ENCODE data around the gene SH2B3. TPM values are rescaled to one million over a fixed set of nuclear protein-coding genes. Genes with fewer than 3 reads are reported as not detected.

SH2B3 gene
- total RNA-seq, 4 donors from 2014 or later = 3.3 to 16.2 (median 5.6) TPM

DNA sequence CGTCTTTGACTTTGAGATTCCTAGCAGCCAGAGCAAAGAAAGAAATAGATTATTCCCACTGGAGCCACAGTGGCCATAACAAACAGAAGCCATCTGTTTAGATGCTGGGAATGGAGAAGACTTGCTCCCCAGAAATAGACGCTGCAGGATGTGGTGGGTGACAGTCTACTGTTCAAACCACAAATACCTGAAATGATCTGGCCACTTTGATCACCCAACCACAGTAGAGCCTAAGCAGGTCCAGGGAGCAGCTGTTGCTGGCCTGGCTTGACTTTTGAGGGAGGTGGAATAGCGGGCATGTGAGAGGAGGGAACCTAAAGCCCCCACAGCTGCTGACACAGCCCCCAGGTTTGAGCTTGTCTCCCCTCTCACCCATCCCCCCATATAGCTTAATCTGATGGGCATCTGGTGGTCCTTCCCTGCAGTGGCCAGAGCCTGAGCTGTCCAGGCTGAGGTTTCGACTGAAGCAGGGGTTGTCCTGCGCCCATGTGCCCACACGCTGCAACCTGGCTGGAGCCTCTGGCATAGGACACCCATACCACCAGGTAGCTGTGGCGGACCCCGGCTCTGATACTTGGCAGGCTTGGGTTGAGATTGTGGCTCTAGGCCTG, 38.7 kb downstream of the SH2B3 start:
- peak overlapping the region; percentile 5 to 74 (median 68) for H3K27ac ChIP-seq
- peaks cover 3 to 75% (median 4%) of the 10 kb centered on the region in 3 donors for H3K36me3 ChIP-seq
- no peak for DNase-seq
- H3K9me3 ChIP-seq = no peaks in the 10 kb centered on the region
- TF ChIP-seq, protein P1, sequence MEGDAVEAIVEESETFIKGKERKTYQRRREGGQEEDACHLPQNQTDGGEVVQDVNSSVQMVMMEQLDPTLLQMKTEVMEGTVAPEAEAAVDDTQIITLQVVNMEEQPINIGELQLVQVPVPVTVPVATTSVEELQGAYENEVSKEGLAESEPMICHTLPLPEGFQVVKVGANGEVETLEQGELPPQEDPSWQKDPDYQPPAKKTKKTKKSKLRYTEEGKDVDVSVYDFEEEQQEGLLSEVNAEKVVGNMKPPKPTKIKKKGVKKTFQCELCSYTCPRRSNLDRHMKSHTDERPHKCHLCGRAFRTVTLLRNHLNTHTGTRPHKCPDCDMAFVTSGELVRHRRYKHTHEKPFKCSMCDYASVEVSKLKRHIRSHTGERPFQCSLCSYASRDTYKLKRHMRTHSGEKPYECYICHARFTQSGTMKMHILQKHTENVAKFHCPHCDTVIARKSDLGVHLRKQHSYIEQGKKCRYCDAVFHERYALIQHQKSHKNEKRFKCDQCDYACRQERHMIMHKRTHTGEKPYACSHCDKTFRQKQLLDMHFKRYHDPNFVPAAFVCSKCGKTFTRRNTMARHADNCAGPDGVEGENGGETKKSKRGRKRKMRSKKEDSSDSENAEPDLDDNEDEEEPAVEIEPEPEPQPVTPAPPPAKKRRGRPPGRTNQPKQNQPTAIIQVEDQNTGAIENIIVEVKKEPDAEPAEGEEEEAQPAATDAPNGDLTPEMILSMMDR (IDR thresholded peaks at IDR 0.05) = no peak
- TF ChIP-seq POLR2A (IDR thresholded peaks at IDR 0.05) = no peak
- 62 to 79% methylated on average over 3 of the region's 8 CpGs for WGBS, 2 donors
- intact Hi-C loops (cut with DNase I) = no loop called here
- H3K4me1 ChIP-seq = peaks cover 15 to 95% (median 58%) of the 10 kb centered on the region in 3 donors
- H3K4me3 ChIP-seq = no peak overlapping the region
- no peaks in the 10 kb centered on the region for H3K27me3 ChIP-seq

DNA sequence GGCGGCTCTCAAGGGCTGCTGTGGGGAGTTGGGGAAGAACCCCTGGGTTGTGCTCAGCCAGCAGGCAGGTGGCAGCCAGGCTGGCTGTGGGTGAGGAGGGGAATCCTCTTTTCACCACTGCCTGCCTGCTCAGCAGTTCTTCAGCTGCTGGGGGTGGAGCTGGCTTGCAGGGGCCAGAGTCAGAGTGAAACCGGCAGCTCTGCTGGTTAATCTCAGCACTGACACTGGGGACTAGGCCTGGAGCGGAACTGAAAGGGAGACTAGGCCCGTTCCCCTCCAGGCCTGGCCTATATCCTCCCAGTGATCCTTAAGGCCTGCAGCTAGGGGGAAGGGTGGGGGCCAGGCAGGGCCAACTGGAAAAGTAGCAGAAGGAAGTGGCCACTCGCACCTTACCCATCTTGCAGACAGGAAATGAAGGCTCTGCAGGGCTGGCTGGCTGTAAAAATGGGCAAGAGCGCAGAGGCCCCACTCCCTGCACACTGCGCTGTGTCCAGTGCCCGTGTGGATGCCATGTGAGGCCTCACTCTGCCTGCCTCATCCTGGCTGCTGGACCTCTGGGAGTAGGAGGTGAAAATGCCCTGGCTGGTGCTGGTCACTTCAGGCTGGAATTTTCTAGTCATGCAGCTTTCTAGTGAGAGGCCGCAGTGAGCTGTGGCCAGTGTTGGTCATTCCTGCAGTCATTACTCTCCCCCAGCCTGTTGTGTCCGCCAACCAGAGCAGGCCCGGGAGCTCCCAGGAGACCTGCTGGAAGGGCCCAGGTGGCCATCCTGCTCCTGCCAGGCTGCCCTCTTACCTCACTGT, 39.4 kb downstream of the SH2B3 start:
- Histone ChIP-seq H3K4me3 (no peak overlapping the region), H3K4me1 (peaks cover 15 to 92% (median 55%) of the 10 kb centered on the region in 3 donors), H3K36me3 (peaks cover 3 to 82% (median 4%) of the 10 kb centered on the region in 3 donors), H3K9me3 (no peaks in the 10 kb centered on the region), H3K27me3 (no peaks in the 10 kb centered on the region), H3K27ac (peak overlapping the region; percentile 5 to 74 (median 68))
- DNase-seq = peak; percentile 39
- intact Hi-C loops (cut with DNase I) = loop anchor here (5.0 kb wide), 1 partner anchor 43 kb away; no protein-coding TSS in a partner anchor
- no peak for TF ChIP-seq POLR2A (IDR thresholded peaks at IDR 0.05)
- TF ChIP-seq, protein P1 (IDR thresholded peaks at IDR 0.05) = peak in 2 of 6 experiments; percentile 8 to 11
- 19 to 60% methylated on average over 5 to 8 of the region's 11 CpGs for WGBS, 2 donors

DNA sequence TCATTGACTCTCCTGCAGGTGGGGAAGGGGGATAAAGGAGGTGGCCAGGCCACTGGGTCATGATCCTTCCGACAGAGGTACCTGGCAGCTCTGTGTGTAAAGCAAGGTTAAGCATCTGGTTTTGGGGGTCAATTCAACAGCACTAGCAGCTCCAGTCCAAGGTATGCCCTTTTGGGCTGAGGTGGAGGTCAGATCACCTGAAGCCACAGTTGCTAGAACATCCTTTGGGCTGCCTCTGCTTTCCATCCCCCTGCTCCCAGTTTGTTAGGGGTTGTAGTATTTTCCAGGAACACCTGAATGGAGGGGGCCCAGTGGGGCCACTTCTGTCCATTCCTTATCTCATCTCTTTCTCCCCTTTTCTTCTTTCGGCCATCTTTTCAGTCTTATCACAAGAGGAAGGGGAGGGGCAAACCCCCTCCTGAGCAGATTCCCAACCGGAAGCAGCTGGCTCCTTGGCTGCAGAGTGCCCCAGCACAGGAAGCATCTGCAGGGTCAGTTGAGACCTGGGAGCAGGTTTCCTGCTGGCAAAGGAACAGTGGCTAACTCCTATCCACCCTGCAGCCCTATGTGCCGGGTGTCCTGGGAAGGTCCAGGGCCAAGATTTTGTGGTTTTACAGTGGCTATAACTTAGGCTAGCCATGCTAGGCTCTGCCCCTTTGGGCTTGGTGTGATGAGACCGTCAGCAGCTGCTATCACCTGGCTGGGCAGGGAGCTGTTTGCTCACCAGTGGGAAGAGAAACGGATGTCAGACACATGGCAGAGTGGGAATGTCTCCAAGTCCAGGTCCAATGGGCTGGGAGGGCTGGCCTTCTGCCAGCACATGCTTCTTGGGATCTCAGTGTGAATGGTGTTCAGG, 40.2 kb downstream of the SH2B3 start:
- H3K4me1 ChIP-seq = peaks cover 15 to 91% (median 50%) of the 10 kb centered on the region in 3 donors
- H3K27me3 ChIP-seq = no peaks in the 10 kb centered on the region
- TF ChIP-seq POLR2A (IDR thresholded peaks at IDR 0.05) = no peak
- TF ChIP-seq, protein P1 (IDR thresholded peaks at IDR 0.05) = no peak
- DNase-seq = no peak
- H3K4me3 ChIP-seq = no peak overlapping the region
- H3K36me3 ChIP-seq = peaks cover 4 to 91% (median 10%) of the 10 kb centered on the region in 3 donors
- peak overlapping the region in 3 of 4 donors; percentile 67 to 74 (median 70) for H3K27ac ChIP-seq
- intact Hi-C loops (cut with DNase I) = loop anchor here (5.0 kb wide), 1 partner anchor 44 kb away; no protein-coding TSS in a partner anchor
- no peaks in the 10 kb centered on the region for H3K9me3 ChIP-seq
- 35 to 48% methylated on average over 2 to 4 of the region's 6 CpGs for WGBS, 2 donors

DNA sequence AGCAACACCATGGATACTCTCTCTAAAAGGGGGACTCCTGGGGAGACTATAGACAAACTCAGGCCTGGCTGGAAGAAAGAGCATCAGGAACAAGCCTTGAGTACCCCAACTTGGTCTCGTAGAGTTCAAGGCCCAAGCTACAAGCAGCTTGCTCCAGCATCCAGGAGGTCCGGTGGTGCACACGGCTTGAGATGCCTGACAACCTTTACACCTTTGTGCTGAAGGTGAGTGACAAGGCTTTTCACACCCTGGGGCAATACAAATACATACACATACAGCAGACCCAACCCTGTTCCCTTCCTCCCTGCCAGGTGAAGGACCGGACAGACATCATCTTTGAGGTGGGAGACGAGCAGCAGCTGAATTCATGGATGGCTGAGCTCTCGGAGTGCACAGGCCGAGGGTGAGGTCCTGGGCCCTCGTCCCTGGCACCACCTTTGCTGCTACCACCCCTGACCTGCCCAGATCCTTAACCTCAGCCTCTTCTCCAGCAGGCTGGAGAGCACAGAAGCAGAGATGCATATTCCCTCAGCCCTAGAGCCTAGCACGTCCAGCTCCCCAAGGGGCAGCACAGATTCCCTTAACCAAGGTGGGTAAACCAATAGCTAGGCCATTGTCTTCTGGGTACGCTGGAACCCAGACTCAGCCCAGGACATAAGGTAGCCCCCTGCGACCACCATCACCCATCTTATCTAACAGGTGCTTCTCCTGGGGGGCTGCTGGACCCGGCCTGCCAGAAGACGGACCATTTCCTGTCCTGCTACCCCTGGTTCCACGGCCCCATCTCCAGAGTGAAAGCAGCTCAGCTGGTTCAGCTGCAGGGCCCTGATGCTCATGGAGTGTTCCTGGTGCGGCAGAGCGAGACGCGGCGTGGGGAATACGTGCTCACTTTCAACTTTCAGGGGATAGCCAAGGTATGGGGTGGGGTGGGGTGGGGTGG, 41.2 kb downstream of the SH2B3 start:
- Histone ChIP-seq H3K4me3 (no peak overlapping the region), H3K27ac (peak overlapping the region in 3 of 4 donors; percentile 67 to 74 (median 70)), H3K9me3 (no peaks in the 10 kb centered on the region), H3K4me1 (peaks cover 15 to 93% (median 50%) of the 10 kb centered on the region in 3 donors), H3K27me3 (no peaks in the 10 kb centered on the region), H3K36me3 (peaks cover 4 to 98% (median 10%) of the 10 kb centered on the region in 3 donors)
- intact Hi-C loops (cut with DNase I) = loop anchor here (5.0 kb wide), 1 partner anchor 45 kb away; no protein-coding TSS in a partner anchor
- WGBS, 2 donors = 68 to 81% methylated on average over 4 to 5 of the region's 20 CpGs
- no peak for DNase-seq
- TF ChIP-seq POLR2A (IDR thresholded peaks at IDR 0.05) = no peak
- TF ChIP-seq, protein P1 (IDR thresholded peaks at IDR 0.05) = no peak

Measured in esophagus squamous epithelium (tissue), 5 donors.